Measurements from ENCODE around the gene ELAVL3.

Gene ELAVL3

DNA sequence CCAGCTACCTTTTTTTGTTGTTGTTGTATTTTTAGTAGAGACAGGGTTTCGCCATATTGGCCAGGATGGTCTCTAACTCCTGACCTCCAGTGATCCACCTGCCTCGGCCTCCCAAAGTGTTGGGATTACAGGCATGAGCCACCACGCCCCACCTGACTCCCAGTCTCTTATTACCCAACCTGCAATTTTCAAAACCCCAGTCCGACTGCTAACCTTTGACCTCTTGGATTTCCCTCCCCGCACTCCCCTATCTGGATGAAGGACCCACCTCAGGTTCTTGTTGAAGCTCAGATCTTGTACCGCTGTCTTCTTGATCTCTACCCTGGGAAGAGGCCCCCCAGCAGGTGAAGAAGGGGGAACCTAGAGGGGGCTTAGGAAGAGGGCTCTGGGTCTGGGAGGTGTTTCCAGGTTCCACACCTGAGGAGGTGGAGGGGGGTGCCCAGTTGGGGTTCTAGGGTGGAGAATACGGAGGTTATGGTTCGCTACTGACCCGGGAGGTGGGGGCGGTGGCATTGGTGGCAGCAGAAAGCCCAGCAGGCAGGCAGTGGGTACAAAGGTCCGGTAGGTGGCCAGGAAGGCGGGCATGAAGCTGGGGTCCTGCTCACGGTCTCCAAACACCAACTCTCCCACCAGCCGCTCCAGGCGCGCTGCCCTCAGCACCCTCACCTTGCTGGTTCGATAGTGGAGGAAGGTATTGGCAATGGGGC is 64.3 kb downstream of the ELAVL3 start:
- TF ChIP-seq TAF1 (IDR thresholded peaks at IDR 0.05; ENCODE audit: borderline replicate concordance, insufficient read depth, low read length) = no peak
- TF ChIP-seq FOXP2 (optimal IDR thresholded peaks at IDR 0.05; ENCODE audit: borderline replicate concordance, extremely low read depth, extremely low read length, insufficient read depth) = no peak
- TF ChIP-seq, protein P1, sequence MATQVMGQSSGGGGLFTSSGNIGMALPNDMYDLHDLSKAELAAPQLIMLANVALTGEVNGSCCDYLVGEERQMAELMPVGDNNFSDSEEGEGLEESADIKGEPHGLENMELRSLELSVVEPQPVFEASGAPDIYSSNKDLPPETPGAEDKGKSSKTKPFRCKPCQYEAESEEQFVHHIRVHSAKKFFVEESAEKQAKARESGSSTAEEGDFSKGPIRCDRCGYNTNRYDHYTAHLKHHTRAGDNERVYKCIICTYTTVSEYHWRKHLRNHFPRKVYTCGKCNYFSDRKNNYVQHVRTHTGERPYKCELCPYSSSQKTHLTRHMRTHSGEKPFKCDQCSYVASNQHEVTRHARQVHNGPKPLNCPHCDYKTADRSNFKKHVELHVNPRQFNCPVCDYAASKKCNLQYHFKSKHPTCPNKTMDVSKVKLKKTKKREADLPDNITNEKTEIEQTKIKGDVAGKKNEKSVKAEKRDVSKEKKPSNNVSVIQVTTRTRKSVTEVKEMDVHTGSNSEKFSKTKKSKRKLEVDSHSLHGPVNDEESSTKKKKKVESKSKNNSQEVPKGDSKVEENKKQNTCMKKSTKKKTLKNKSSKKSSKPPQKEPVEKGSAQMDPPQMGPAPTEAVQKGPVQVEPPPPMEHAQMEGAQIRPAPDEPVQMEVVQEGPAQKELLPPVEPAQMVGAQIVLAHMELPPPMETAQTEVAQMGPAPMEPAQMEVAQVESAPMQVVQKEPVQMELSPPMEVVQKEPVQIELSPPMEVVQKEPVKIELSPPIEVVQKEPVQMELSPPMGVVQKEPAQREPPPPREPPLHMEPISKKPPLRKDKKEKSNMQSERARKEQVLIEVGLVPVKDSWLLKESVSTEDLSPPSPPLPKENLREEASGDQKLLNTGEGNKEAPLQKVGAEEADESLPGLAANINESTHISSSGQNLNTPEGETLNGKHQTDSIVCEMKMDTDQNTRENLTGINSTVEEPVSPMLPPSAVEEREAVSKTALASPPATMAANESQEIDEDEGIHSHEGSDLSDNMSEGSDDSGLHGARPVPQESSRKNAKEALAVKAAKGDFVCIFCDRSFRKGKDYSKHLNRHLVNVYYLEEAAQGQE (IDR thresholded peaks at IDR 0.05; ENCODE audit: insufficient read depth in 1 of 2, low read depth in 2 of 2, low read length in 2 of 2) = no peak
- no peak for TF ChIP-seq SIN3A (IDR thresholded peaks at IDR 0.05; ENCODE audit: borderline replicate concordance, insufficient read depth, low read length)
- no peak for TF ChIP-seq POLR2AphosphoS5 (IDR thresholded peaks at IDR 0.05; ENCODE audit: low read depth, low read length)

DNA sequence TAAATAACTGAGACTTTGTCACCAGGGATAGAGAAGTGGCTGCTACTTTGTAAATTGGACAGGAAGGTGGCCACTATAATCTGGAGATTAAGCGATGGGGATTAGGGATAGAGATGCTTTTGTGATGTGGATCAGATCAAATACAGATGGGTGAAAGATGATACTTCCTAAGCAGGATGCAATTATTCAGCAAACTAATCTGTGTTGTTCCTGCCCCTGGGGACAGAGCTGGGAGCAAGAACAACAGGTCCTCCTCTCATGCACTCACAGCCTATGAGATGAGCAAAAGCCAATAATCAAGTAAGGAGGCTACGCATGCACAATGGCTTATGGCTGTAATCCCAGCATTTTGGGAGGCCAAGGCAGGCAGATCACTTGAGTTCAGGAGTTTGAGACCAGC is 66.3 kb downstream of the ELAVL3 start:
- TF ChIP-seq POLR2AphosphoS5 (IDR thresholded peaks at IDR 0.05; ENCODE audit: low read depth, low read length) (no peak), FOXP2 (optimal IDR thresholded peaks at IDR 0.05; ENCODE audit: borderline replicate concordance, extremely low read depth, extremely low read length, insufficient read depth) (no peak), SIN3A (IDR thresholded peaks at IDR 0.05; ENCODE audit: borderline replicate concordance, insufficient read depth, low read length) (no peak), TAF1 (IDR thresholded peaks at IDR 0.05; ENCODE audit: borderline replicate concordance, insufficient read depth, low read length) (no peak)
- TF ChIP-seq, protein P1 (IDR thresholded peaks at IDR 0.05; ENCODE audit: insufficient read depth in 1 of 2, low read depth in 2 of 2, low read length in 2 of 2) = no peak

DNA sequence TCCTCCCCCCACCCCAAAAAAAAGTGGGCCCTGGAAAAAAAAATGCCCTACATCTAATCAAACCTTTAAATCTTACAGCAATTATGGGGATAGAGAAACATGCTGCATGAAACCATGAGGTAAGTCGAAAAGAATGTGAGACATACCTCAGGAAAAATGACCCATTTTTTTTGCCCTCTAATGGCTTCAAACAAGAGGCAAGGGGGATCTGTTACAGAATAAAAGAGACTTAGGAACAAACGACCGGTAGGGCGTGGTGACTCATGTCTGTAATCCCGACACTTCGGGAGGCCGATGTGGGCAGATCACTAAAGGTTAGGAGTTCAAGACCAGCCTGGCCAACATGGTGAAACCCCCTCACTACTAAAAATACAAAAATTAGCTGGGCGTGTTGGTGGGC is 70.2 kb downstream of the ELAVL3 start:
- TF ChIP-seq, protein P1 (IDR thresholded peaks at IDR 0.05; ENCODE audit: insufficient read depth in 1 of 2, low read depth in 2 of 2, low read length in 2 of 2) = no peak

DNA sequence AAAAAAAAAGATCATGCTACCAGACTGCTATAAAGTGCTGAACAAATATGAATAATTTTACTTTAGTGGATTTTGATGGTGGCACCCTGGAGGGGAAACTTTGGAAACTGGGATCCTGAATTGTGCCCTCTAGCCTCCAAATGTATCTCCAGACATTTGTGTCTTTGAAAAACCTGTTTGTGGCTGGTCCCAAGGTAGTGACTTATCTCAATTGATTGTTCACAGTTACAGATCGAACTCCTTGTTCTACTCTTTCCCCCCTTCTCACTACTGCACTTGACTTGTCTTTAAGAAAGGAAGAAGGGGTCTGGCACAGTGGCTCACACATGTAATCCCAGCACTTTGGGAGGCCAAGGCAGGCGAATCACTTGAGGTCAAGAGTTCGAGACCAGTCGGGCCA is 72.3 kb downstream of the ELAVL3 start:
- TF ChIP-seq SIN3A (IDR thresholded peaks at IDR 0.05; ENCODE audit: borderline replicate concordance, insufficient read depth, low read length) (no peak), TAF1 (IDR thresholded peaks at IDR 0.05; ENCODE audit: borderline replicate concordance, insufficient read depth, low read length) (no peak), POLR2AphosphoS5 (IDR thresholded peaks at IDR 0.05; ENCODE audit: low read depth, low read length) (no peak), FOXP2 (optimal IDR thresholded peaks at IDR 0.05; ENCODE audit: borderline replicate concordance, extremely low read depth, extremely low read length, insufficient read depth) (no peak)
- TF ChIP-seq, protein P1 (IDR thresholded peaks at IDR 0.05; ENCODE audit: insufficient read depth in 1 of 2, low read depth in 2 of 2, low read length in 2 of 2) = no peak
